Gastrocnemius medialis (tissue), 4 donors: ENCODE measurements around the gene WNT5A. TPM values are rescaled to one million over a fixed set of nuclear protein-coding genes. Genes with fewer than 3 reads are reported as not detected.

ENCODE experiments used
- ATAC-seq, 2 donors: fragments of 150-250 bp; one replicate each; pipeline ENCODE4 v1.9.1; 2016
- DNase-seq, 2 donors: peaks; one replicate each; pipeline ENCODE4 v3.0.0-alpha.2; 2019
- H3K27ac ChIP-seq, 4 donors: fragments of 200-600 bp; sonication (generic); 1 replicate in 1 of 4; 2 replicates in 3 of 4; pipeline ENCODE4 v1.5.1; 2016 to 2018; ENCODE audit warnings: mild to moderate bottlenecking in 2 of 4, moderate library complexity in 1 of 4
- H3K27me3 ChIP-seq, 3 donors: fragments of 200-600 bp; sonication (generic) in 2 of 3; 1 replicate in 1 of 3; 2 replicates in 2 of 3; pipeline versions ENCODE4 v1.5.1 to v1.6.0; 2016 to 2019; ENCODE audit warnings: mild to moderate bottlenecking in 1 of 3, moderate library complexity in 1 of 3
- H3K36me3 ChIP-seq, 2 donors: fragments of 200-600 bp; sonication (generic) in 1 of 2; one replicate each; pipeline ENCODE4 v1.5.1; 2017 to 2018
- H3K4me1 ChIP-seq, 2 donors: fragments of 200-600 bp; sonication (generic) in 1 of 2; one replicate each; pipeline ENCODE4 v1.5.1; 2016 to 2017; ENCODE audit warnings: mild to moderate bottlenecking in 2 of 2
- H3K4me3 ChIP-seq, 4 donors: fragments of 200-600 bp; sonication (generic) in 3 of 4; 1 replicate in 1 of 4; 2 replicates in 3 of 4; pipeline ENCODE4 v1.5.1; 2016 to 2019; ENCODE audit warnings: mild to moderate bottlenecking in 2 of 4
- H3K9me3 ChIP-seq, 3 donors: fragments of 200-600 bp; sonication (generic) in 2 of 3; 1 replicate in 1 of 3; 2 replicates in 2 of 3; pipeline ENCODE4 v1.5.1; 2016 to 2019
- POLR2A ChIP-seq, 2 donors: fragments of 450-650 bp; IDR thresholded peaks; one replicate each; pipeline ENCODE4 v1.6.1; 2017; ENCODE audit warnings: antibody characterized with exemption in 2 of 2, mild to moderate bottlenecking in 2 of 2, moderate library complexity in 2 of 2
- in situ Hi-C, 4 donors: fragments of 200-750 bp; cut with MboI; loops; one replicate each; pipeline versions ENCODE4 v1.15.0 to v1.8.0; 2017; ENCODE audit warnings: low sequenced_read_pairs in 4 of 4
- intact Hi-C: fragments of 100-400 bp; cut with DNase I; formaldehyde crosslinking; loops from one replicate; pipeline ENCODE4 v1.15.1; 2023; ENCODE audit warnings: low total_unique reads
- total RNA-seq, 4 donors: library from RNA; depleted of rRNA; stranded (reverse); fragments of >200 nt; gene quantifications; one replicate each; pipeline versions ENCODE4 v1.1.0 to v1.2.3, GENCODE V29; 2016
- TF ChIP-seq, protein P1 (sequence below), 5 experiments: fragments of 450-650 bp in 3 of 5; fragments of 200-600 bp in 2 of 5; sonication (generic) in 2 of 5; IDR thresholded peaks in 4 of 5; conservative IDR thresholded peaks in 1 of 5; 1 replicate in 4 of 5; 2 replicates in 1 of 5; pipeline ENCODE4 v1.5.1; 2016 to 2019; ENCODE audit warnings: antibody characterized with exemption in 5 of 5, mild to moderate bottlenecking in 3 of 5, moderate library complexity in 3 of 5

WNT5A gene
- total RNA-seq, 4 donors from 2014 or later = 1.6 to 2.9 (median 1.9) TPM

- Histone ChIP-seq H3K9me3 (no peaks in the 10 kb centered on the region), H3K27ac (peak overlapping the region; percentile 61 to 82 (median 77)), H3K27me3 (peaks cover 4 to 15% (median 6%) of the 10 kb centered on the region in 3 donors), H3K4me3 (peak overlapping the region; percentile 57 to 82 (median 68)), H3K4me1 (peaks cover 0 to 41% of the 10 kb centered on the region in 2 donors), H3K36me3 (no peaks in the 10 kb centered on the region)
- intact Hi-C loops (loop anchor here (1.0 to 5.0 kb wide), 6 partner anchors 236 to 766 kb away; no protein-coding TSS in a partner anchor), in situ Hi-C loops (loop anchor here (10.0 to 25.0 kb wide), 6 partner anchors 252 to 1002 kb away; no protein-coding TSS in a partner anchor)
- TF ChIP-seq, protein P1, sequence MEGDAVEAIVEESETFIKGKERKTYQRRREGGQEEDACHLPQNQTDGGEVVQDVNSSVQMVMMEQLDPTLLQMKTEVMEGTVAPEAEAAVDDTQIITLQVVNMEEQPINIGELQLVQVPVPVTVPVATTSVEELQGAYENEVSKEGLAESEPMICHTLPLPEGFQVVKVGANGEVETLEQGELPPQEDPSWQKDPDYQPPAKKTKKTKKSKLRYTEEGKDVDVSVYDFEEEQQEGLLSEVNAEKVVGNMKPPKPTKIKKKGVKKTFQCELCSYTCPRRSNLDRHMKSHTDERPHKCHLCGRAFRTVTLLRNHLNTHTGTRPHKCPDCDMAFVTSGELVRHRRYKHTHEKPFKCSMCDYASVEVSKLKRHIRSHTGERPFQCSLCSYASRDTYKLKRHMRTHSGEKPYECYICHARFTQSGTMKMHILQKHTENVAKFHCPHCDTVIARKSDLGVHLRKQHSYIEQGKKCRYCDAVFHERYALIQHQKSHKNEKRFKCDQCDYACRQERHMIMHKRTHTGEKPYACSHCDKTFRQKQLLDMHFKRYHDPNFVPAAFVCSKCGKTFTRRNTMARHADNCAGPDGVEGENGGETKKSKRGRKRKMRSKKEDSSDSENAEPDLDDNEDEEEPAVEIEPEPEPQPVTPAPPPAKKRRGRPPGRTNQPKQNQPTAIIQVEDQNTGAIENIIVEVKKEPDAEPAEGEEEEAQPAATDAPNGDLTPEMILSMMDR (IDR thresholded peaks at IDR 0.05 in 4 of 5, conservative IDR thresholded peaks at IDR 0.05 in 1 of 5) = peak in 4 of 5 experiments; percentile 19 to 93 (median 71)
- no peak for TF ChIP-seq POLR2A (IDR thresholded peaks at IDR 0.05)
- peak; percentile 53 to 69 for ATAC-seq
- peak; percentile 65 to 66 for DNase-seq
These were observed 2.0 kb downstream of the WNT5A start for GRCh38 chr3:55484801-55485791.

- peak overlapping the region in 2 of 4 donors; percentile 12 to 62 for H3K4me3 ChIP-seq
- ATAC-seq (no peak), DNase-seq (no peak)
- TF ChIP-seq POLR2A (IDR thresholded peaks at IDR 0.05) = no peak
- TF ChIP-seq, protein P1 (IDR thresholded peaks at IDR 0.05 in 4 of 5, conservative IDR thresholded peaks at IDR 0.05 in 1 of 5) = no peak
- intact Hi-C loops (loop anchor here (1.0 to 2.0 kb wide), 2 partner anchors 237 to 263 kb away; no protein-coding TSS in a partner anchor), in situ Hi-C loops (loop anchor here (10.0 to 25.0 kb wide), 6 partner anchors 253 to 1003 kb away; no protein-coding TSS in a partner anchor)
- H3K4me1 ChIP-seq = peaks cover 0 to 33% of the 10 kb centered on the region in 2 donors
- H3K36me3 ChIP-seq = no peaks in the 10 kb centered on the region
- peak overlapping the region in 1 of 4 donors; percentile 52 for H3K27ac ChIP-seq
- no peaks in the 10 kb centered on the region for H3K9me3 ChIP-seq
- H3K27me3 ChIP-seq = peaks cover 4 to 20% (median 6%) of the 10 kb centered on the region in 3 donors
These were observed 2.9 kb downstream of the WNT5A start for GRCh38 chr3:55484191-55484689.

GRCh38 chr3:55483196-55484095 lies 3.7 kb downstream of the WNT5A start:
- Histone ChIP-seq H3K27me3 (peaks cover 4 to 20% (median 6%) of the 10 kb centered on the region in 3 donors), H3K36me3 (no peaks in the 10 kb centered on the region), H3K27ac (peak overlapping the region in 1 of 4 donors; percentile 52), H3K4me1 (peaks cover 0 to 28% of the 10 kb centered on the region in 2 donors), H3K9me3 (no peaks in the 10 kb centered on the region), H3K4me3 (peak overlapping the region; percentile 53 to 59 (median 54))
- no peak for TF ChIP-seq POLR2A (IDR thresholded peaks at IDR 0.05)
- TF ChIP-seq, protein P1 (IDR thresholded peaks at IDR 0.05 in 4 of 5, conservative IDR thresholded peaks at IDR 0.05 in 1 of 5) = no peak
- ATAC-seq (no peak), DNase-seq (no peak)
- intact Hi-C loops = loop anchor here (1.0 to 2.0 kb wide), 2 partner anchors 238 to 263 kb away; no protein-coding TSS in a partner anchor
- in situ Hi-C loops = loop anchor here (10.0 to 25.0 kb wide), 6 partner anchors 254 to 1004 kb away; no protein-coding TSS in a partner anchor
